MM.1S (cell line): ENCODE measurements around the gene SLAIN1.
A peak's percentile ranks its signal among the peaks of the same experiment; 100 is the strongest.

Experiments
- DNase-seq: peaks from one replicate; pipeline ENCODE4 v3.0.0-alpha.2; 2015
- H2AFZ ChIP-seq: fragments of 300-600 bp; sonication (generic); 2 replicates; pipeline ENCODE4 v1.6.0; 2016; ENCODE audit warnings: antibody characterized with exemption, low read length
- H3F3A ChIP-seq: fragments of 300-600 bp; sonication (generic); 2 replicates; pipeline ENCODE4 v1.6.1; 2016; ENCODE audit warnings: mild to moderate bottlenecking, antibody characterized with exemption, low read length, moderate library complexity, mixed read lengths; ENCODE audit not compliant: insufficient read depth
- H3K27ac ChIP-seq: fragments of 300-600 bp; sonication (generic); 2 replicates; pipeline ENCODE4 v1.5.1; 2016; ENCODE audit warnings: mild to moderate bottlenecking, low read length
- H3K27me3 ChIP-seq: fragments of 300-600 bp; sonication (generic); replicated peaks from 2 replicates; pipeline ENCODE4 v1.6.0; 2016; ENCODE audit warnings: low read length; ENCODE audit not compliant: insufficient read depth
- H3K36me3 ChIP-seq: fragments of 300-600 bp; sonication (generic); replicated peaks from 2 replicates; pipeline ENCODE4 v1.6.1; 2016; ENCODE audit warnings: mild to moderate bottlenecking, low read length, mixed read lengths; ENCODE audit not compliant: insufficient read depth
- H3K4me1 ChIP-seq: fragments of 300-600 bp; sonication (generic); 2 replicates; pipeline ENCODE4 v1.6.1; 2016; ENCODE audit warnings: low read length, mixed read lengths
- H3K4me2 ChIP-seq: fragments of 300-600 bp; sonication (generic); 2 replicates; pipeline ENCODE4 v1.6.0; 2016; ENCODE audit warnings: low read depth, low read length
- H3K4me3 ChIP-seq: fragments of 300-600 bp; sonication (generic); 2 replicates; pipeline ENCODE4 v1.5.1; 2016; ENCODE audit warnings: low read length, mixed read lengths
- H3K79me2 ChIP-seq: fragments of 300-600 bp; sonication (generic); 2 replicates; pipeline ENCODE4 v1.6.1; 2016; ENCODE audit warnings: mixed run types, low read length, mixed read lengths
- H3K9ac ChIP-seq: fragments of 300-600 bp; sonication (generic); 2 replicates; pipeline ENCODE4 v1.6.1; 2016; ENCODE audit warnings: low read length, mixed read lengths
- H3K9me2 ChIP-seq: fragments of 300-600 bp; sonication (generic); replicated peaks from 2 replicates; pipeline ENCODE4 v1.6.1; 2016; ENCODE audit warnings: mild to moderate bottlenecking, low read length, mixed read lengths; ENCODE audit not compliant: insufficient read depth
- H3K9me3 ChIP-seq: fragments of 300-600 bp; sonication (generic); replicated peaks from 2 replicates; pipeline ENCODE4 v1.6.1; 2016; ENCODE audit warnings: mild to moderate bottlenecking, low read length, mixed read lengths; ENCODE audit not compliant: insufficient read depth
- H4K20me1 ChIP-seq: fragments of 300-600 bp; sonication (generic); 2 replicates; pipeline ENCODE4 v1.6.1; 2016; ENCODE audit warnings: mild to moderate bottlenecking, low read length, moderate library complexity, mixed read lengths; ENCODE audit not compliant: insufficient read depth
- EZH2 ChIP-seq: fragments of 300-600 bp; sonication (generic); optimal IDR thresholded peaks from 2 replicates; pipeline ENCODE3; 2017; ENCODE audit warnings: low read depth, mild to moderate bottlenecking, antibody characterized with exemption, low read length, mixed read lengths
- EZH2phosphoT487 ChIP-seq: fragments of 300-600 bp; sonication (generic); IDR thresholded peaks from 2 replicates; pipeline ENCODE4 v1.6.1; 2018; ENCODE audit warnings: antibody characterized with exemption, low read length
- TF ChIP-seq, protein P1 (sequence below): fragments of 300-600 bp; sonication (generic); IDR thresholded peaks from 2 replicates; pipeline ENCODE4 v1.5.1; 2016; ENCODE audit warnings: antibody characterized with exemption, low read length, mixed read lengths

The SLAIN1 gene

GRCh38 chr13:77810430-77810829, 112.9 kb downstream of the SLAIN1 start:
- H3K4me1 ChIP-seq, result peaks cover 3% of the 10 kb centered on the region; the same call in 1 of the 2 replicates
- no peaks in the 10 kb centered on the region for H3K36me3 ChIP-seq
- H3K9me2 ChIP-seq, result no peaks in the 10 kb centered on the region
- H3K27me3 ChIP-seq, result no peaks in the 10 kb centered on the region
- H3K27ac ChIP-seq, result no peak overlapping the region
- no peaks in the 10 kb centered on the region for H4K20me1 ChIP-seq
- TF ChIP-seq, protein P1, sequence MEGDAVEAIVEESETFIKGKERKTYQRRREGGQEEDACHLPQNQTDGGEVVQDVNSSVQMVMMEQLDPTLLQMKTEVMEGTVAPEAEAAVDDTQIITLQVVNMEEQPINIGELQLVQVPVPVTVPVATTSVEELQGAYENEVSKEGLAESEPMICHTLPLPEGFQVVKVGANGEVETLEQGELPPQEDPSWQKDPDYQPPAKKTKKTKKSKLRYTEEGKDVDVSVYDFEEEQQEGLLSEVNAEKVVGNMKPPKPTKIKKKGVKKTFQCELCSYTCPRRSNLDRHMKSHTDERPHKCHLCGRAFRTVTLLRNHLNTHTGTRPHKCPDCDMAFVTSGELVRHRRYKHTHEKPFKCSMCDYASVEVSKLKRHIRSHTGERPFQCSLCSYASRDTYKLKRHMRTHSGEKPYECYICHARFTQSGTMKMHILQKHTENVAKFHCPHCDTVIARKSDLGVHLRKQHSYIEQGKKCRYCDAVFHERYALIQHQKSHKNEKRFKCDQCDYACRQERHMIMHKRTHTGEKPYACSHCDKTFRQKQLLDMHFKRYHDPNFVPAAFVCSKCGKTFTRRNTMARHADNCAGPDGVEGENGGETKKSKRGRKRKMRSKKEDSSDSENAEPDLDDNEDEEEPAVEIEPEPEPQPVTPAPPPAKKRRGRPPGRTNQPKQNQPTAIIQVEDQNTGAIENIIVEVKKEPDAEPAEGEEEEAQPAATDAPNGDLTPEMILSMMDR, result peak; percentile 45
- TF ChIP-seq EZH2phosphoT487, result no peak
- no peaks in the 10 kb centered on the region for H3K79me2 ChIP-seq
- H2AFZ ChIP-seq, result no peak overlapping the region; the same call in 1 of the 2 replicates
- H3K4me2 ChIP-seq, result no peak overlapping the region
- H3K9me3 ChIP-seq, result no peaks in the 10 kb centered on the region
- H3K4me3 ChIP-seq, result no peak overlapping the region
- DNase-seq, result peak; percentile 58
- no peak overlapping the region for H3K9ac ChIP-seq
- no peaks in the 10 kb centered on the region for H3F3A ChIP-seq

DNA sequence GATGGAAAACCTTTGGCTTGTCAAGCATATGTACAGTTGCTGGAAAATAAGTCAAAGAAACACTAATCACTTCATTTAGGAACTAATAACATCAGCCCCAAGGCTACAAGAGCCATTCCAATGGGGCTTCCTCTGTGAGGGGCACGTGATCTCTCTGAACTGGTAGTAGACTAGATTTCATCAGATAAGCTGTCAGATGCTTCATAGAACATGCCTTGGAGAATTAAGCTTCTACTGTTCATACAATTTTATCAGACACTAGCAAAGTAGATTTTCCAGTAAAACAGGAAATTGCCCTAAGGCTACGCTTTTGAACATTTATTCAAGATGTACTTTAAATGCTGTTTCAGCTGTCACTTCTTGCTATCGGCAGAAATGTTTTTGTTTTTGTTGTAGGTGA, 113.4 kb downstream of the SLAIN1 start:
- no peaks in the 10 kb centered on the region for H3K36me3 ChIP-seq
- no peaks in the 10 kb centered on the region for H3F3A ChIP-seq
- H2AFZ ChIP-seq, result no peak overlapping the region; the same call in 1 of the 2 replicates
- no peaks in the 10 kb centered on the region for H3K9me3 ChIP-seq
- no peak overlapping the region for H3K4me3 ChIP-seq
- H3K27me3 ChIP-seq, result no peaks in the 10 kb centered on the region
- no peak for DNase-seq
- no peaks in the 10 kb centered on the region for H3K79me2 ChIP-seq
- no peaks in the 10 kb centered on the region for H3K9me2 ChIP-seq
- no peak overlapping the region for H3K27ac ChIP-seq
- no peak overlapping the region for H3K4me2 ChIP-seq
- H4K20me1 ChIP-seq, result no peaks in the 10 kb centered on the region
- H3K9ac ChIP-seq, result no peak overlapping the region
- peaks cover 3% of the 10 kb centered on the region; the same call in 1 of the 2 replicates for H3K4me1 ChIP-seq
- TF ChIP-seq, protein P1, result no peak
- no peak for TF ChIP-seq EZH2
- TF ChIP-seq EZH2phosphoT487, result no peak

DNA sequence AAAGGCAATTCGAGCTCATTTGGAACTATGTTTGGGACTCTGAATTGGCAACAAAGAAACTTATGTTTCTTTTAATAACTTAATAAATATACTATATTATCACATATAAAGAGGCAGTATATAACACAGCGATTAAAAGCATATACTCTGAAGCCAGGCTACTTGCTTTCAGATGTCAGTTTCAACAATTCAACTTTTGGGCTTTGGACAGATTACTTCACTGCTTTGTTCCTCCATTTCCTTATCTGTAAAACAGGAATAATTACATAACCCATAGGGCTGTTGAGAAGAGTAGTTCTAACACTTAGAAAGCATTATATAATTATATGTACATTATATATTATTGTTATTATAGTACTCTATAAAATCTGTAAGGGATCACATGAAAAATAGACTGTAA, 113.9 kb downstream of the SLAIN1 start:
- H3F3A ChIP-seq, result no peaks in the 10 kb centered on the region
- H2AFZ ChIP-seq, result no peak overlapping the region
- DNase-seq, result no peak
- no peak overlapping the region for H3K4me2 ChIP-seq
- no peaks in the 10 kb centered on the region for H3K27me3 ChIP-seq
- no peaks in the 10 kb centered on the region for H3K36me3 ChIP-seq
- no peak overlapping the region for H3K4me3 ChIP-seq
- H3K9me2 ChIP-seq, result no peaks in the 10 kb centered on the region
- H3K9ac ChIP-seq, result no peak overlapping the region
- no peaks in the 10 kb centered on the region for H3K79me2 ChIP-seq
- H3K9me3 ChIP-seq, result no peaks in the 10 kb centered on the region
- no peaks in the 10 kb centered on the region for H4K20me1 ChIP-seq
- no peak overlapping the region for H3K27ac ChIP-seq
- peaks cover 3% of the 10 kb centered on the region; the same call in 1 of the 2 replicates for H3K4me1 ChIP-seq
- TF ChIP-seq, protein P1, result no peak
- TF ChIP-seq EZH2phosphoT487 (no peak), EZH2 (no peak)
